Stimulated activated CD4-positive, alpha-beta T cell treated with anti-CD3 and anti-CD28 coated beads, Interleukin-2, amount 100 ng/mL, for 4 hours (primary cell): ENCODE data around the gene MT1E.
"Not testable (repeated sequence)": the region's sequence is repeated elsewhere in the genome, so short reads cannot be mapped to it uniquely, and the experiment has no call there.

ENCODE experiments used
- DNase-seq: peaks from one replicate; pipeline ENCODE4 v3.0.0-alpha.2; 2020; ENCODE audit warnings: low read depth

Gene MT1E

GRCh38 chr16:56647641-56648431 lies 22.3 kb downstream of the MT1E start:
- DNase-seq, result no peak

GRCh38 chr16:56649271-56649670 lies 23.7 kb downstream of the MT1E start:
- no peak for DNase-seq

DNA sequence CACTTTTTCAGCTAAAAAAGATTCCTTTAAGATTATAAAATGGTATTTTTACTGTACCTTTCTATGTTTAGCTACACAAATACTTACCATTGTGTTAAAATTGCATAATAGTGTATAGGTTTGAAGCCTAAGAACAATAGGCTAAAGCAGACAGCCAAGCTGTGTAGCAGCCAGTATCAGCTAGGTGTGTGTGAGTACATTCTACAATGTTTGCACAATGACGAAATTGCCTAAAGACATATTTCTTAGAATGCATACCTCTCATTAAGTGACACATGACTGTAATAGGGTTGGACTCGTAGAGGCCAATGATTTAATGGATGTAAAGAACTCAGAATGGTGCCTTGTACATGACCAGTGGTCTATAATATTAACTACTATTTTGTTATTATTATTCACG lies 24.2 kb downstream of the MT1E start:
- no peak for DNase-seq

DNA sequence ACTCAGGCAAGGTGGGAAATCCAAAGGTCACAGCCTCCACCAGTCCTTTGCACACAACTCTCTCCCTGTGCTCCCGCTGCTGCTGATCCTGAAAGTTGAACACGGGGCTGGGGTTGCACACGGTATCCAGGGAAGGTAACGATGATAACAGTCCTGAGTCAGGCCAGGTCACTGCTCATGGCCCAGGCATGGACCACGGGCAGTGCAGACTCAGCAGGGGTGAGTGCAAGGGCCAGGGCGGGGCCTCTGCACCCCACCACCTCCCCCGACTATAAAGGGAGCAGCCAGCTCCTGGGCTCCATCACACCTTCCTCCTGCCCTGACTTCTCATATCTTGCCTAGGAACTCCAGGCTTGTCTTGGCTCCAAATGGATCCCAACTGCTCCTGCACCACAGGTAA lies 26.0 kb downstream of the MT1E start, which contains the start of gene MT1B:
Gene MT1B, plus strand, starts transcription at position 301 of the 400 bp plus-strand sequence. Its CDS starts 68 bp downstream, at position 369.
- no peak for DNase-seq

GRCh38 chr16:56652600-56652999 lies 27.0 kb downstream of the MT1E start:
- DNase-seq, result no peak

DNA sequence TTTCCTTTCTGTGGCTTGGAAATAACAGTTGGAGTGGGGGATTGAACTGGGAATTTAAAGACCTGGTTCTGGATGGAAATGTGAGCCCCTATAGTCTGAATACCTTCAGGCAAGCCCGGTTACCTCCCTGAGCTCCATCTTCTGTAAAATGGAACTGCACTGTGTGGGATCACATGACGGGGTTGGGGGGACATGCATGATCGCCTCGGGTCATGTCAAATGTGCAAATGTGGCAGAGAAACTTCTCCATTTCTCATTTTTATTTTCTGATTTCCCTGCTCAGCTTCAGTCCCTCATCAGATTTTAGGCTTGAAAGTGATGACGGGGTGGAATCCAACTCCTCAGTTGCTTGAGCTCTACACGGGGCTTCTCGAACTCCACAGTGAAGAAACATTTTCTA lies 27.6 kb downstream of the MT1E start:
- DNase-seq, result no peak

- peak; percentile 44 for DNase-seq
These were observed 32.2 kb downstream of the MT1E start, which contains the start of gene MT1F for GRCh38 chr16:56657555-56658326. Gene MT1F, plus strand, starts transcription at chr16:56657959. Its CDS starts 100 bp downstream, at chr16:56658059.

DNA sequence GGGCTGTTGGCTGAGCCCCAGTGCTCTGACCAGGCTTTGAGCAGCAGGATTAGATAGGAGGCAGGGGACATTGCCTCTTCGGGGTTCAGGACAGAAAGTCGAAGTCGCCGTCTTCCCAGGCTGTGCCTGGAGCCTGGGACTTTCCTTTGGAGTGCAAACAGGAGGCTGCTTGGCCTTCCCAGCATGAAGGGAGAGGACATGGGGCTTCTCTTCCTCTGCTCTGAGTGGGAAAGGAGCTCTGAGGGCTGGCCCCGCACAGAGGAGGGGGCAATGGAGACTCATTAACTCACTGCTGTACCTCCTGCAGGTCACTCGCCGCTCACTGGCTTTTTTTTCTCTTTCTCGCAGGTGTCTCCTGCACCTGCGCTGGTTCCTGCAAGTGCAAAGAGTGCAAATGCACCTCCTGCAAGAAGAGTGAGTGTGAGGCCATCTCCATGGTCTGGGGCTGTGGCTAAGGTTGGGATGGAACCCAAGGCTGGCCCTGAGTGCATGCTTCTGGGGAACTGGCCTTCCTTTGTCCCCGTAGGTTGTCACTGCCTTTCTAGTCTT lies 32.8 kb downstream of the MT1E start:
- no peak for DNase-seq

DNA sequence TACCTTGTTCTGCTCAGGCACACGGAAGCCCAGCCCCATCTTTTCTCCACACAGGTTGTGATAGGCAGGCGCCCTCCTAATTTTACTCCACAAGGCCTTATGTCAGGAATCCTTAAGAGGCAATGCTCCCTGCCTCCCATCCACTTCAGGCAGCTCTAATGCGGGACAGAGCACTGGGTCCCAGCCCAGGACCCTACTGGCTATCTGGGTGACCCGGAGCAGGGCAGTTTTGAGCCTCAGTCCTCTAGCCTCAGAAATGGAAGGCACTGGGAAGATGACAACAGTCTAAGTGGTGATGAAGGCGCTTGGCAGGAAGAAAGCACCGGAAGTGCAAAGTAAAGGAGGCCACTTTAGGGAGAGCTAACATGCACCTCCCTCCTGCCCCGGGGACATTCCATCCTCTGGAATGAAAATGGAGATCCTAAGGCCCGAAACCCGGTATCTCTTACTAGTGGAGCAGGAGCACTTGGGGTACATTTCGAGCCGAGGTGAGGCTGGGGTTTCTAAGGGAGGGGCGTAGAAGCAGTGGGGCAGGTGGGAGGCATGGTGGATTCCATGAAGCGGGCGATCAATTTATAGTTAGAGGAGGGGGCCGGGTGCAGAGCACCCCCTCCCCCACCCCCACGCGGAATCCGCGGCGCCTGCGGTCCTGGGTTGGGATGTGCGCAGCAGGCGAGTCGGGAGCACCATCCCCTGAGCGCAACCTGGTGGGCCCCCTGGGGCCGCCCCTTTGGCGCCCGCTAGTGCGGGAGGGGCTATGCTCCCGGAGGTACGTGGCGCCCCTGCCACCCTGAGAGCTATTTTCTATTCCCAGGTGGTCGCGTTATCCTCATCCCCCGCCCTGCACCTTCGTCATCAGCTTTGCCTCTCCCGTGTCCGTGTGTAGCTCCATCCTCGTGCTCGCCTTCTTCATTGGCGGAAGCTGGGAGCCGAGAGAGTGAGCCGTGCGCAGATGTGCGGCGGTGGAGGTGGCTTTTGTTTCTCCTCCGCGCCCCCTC lies 37.1 kb downstream of the MT1E start:
- no peak for DNase-seq

DNA sequence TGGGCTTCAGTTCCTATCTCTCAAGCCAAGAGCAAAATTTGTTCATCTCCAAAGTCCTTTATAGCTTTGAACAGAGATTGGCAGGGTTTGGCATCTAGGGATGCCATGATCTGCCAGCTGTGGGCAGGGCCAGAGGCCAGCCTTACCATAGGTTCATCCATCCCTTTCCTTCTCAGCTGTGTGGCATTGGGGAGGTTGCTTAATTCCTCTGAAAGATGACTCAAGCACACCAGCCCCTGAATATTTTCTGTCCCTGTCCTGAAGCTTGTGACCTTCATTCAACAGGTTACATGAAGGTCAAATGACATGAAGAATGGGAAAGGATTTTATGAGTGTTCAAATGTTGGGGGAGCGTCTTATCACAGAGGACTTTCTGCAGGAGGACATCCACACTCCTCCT lies 38.9 kb downstream of the MT1E start:
- DNase-seq, result no peak

- DNase-seq, result not testable (repeated sequence)
These were observed 40.0 kb downstream of the MT1E start for GRCh38 chr16:56665286-56666261.

- DNase-seq, result no peak
These were observed 42.3 kb downstream of the MT1E start, which contains the start of gene MT1G for GRCh38 chr16:56667581-56668571. Gene MT1G, minus strand, starts transcription at chr16:56668065. Its CDS starts 72 bp downstream, at chr16:56667993.

DNA sequence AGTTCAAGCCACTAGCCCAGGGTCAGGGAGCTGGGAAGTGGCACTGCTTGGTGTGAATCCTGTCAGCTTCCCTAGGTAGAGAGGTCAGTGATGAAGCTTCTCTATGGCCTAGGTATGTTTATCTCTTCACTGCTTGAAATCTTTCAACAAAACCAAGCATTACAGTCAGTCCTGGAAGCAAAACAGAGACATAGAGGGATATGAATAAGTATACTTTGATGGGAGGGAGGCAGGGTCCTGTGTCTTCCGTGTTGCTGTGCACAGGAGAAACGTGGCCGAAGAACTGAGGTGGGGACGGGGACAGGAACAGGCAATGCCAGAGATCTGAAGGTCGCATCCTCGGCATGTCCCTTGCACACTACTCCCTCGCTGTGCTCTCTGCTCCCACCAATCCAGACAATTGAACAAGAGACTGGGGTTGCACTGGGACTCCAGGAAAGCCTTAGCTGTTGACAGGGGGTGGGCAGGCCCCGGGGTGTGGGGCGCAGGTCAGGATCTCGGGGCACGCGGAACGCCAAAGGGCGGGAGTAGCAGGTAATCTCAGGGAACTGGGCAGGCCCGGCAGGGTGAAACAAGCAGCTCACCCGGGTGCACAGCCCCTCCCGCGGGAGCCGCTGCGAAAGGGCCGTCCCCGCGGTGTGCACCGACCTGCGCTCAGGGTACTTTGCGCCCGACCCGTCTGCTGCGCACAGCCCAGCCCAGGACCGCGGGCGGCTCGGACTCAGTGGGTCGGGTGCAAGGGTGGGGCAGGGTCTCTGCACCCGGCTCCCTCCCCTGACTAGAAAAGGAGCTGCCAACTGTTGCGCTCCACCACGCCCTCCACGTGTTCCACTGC lies 43.6 kb downstream of the MT1E start, which contains the start of gene MT1H:
Gene MT1H, plus strand, starts transcription at position 810 of the 835 bp plus-strand sequence. CDS start 71 bp downstream, outside the sequence.
- DNase-seq, result no peak

DNA sequence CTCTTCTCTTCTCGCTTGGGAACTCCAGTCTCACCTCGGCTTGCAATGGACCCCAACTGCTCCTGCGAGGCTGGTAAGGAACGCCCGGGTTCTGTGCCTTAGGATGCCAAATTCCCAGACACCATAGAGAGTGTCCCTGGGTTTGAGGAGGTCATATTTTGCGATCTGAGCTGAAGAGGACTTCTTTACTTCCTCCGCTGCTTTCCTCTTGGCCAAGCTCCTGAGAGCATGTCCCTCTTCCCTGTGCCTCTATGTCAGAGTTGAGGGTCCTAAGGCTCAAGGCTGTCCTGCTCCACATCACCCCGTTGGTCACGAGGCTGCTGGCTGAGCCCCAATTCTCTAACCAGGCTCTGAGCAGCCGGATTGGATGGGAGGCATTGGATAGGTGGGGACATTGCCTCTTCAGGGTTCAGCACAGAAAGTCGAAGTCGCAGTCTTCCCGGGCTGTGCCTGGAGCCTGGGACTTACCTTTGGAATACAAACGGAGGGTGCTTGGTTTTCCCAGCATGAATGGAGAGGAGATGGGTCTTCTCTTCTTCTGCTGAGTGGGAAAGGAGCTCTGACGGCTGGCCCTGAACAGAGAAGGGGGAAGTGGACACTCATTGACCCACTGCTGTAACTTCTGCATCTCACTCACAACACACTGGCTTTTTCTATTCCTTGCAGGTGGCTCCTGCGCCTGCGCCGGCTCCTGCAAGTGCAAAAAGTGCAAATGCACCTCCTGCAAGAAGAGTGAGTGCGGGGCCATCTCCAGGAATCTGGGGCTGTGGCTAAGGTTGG lies 44.4 kb downstream of the MT1E start:
- no peak for DNase-seq

DNA sequence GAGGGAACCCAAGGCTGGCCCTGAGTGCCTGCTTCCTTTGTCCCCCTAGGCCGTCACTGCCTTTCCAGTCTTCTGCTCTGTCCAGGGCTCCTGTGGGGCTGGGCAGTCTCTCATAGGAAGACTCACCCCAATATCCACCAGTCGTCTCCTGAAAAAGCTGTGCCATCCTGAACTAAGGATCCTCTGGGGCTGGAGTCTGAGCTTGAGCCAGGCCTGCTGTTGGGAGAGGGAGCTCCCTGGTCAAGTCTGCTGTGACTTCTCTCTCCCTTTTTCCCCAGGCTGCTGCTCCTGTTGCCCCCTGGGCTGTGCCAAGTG lies 45.0 kb downstream of the MT1E start:
- no peak for DNase-seq

- DNase-seq, result not testable (repeated sequence)
These were observed 46.1 kb downstream of the MT1E start for GRCh38 chr16:56671691-56672090.

DNA sequence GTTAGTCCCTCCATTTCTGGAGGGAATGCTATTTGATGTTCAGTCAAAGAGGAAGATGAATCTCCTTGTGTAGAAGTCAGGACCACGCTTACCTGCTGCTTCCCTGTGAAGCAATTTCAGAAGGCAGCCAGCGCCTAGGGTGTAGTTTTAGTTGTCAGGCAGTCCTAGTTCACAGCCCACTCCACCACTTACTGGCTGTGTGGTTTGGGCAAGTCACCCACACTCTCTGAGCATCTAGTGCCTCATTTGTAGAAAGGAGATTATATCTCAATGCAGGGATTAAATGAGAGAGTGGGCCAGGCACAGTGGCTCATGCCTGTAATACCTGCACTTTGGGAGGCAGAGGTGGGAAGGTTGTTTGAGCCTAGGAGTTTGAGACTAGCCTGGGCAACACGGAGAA lies 46.6 kb downstream of the MT1E start:
- not testable (repeated sequence) for DNase-seq
